ENCODE measurements around the gene ABHD17C.
A peak's percentile ranks its signal among the peaks of the same experiment; 100 is the strongest.

The ABHD17C gene

GRCh38 chr15:80768158-80768557 lies 73.0 kb downstream of the ABHD17C start:
- Histone ChIP-seq H3K27ac (ENCODE audit: low read length) (no peak overlapping the region), H3K27me3 (ENCODE audit: low read depth, low read length) (no peaks in the 10 kb centered on the region), H3K4me3 (ENCODE audit: low read depth in 1 of 2, low read length in 2 of 2) (no peak overlapping the region), H3K9me3 (ENCODE audit: control insufficient read depth in 1 of 2, low read length in 2 of 2) (no peaks in the 10 kb centered on the region), H3K4me1 (ENCODE audit: control insufficient read depth in 1 of 2, insufficient read depth in 2 of 2, low read length in 2 of 2) (no peaks in the 10 kb centered on the region), H3K36me3 (ENCODE audit: control insufficient read depth in 1 of 2, insufficient read depth in 2 of 2, low read length in 2 of 2) (no peaks in the 10 kb centered on the region)

- Histone ChIP-seq H3K4me3 (ENCODE audit: low read depth in 1 of 2, low read length in 2 of 2) (no peak overlapping the region), H3K27ac (ENCODE audit: low read length) (no peak overlapping the region), H3K4me1 (ENCODE audit: control insufficient read depth in 1 of 2, insufficient read depth in 2 of 2, low read length in 2 of 2) (no peaks in the 10 kb centered on the region), H3K9me3 (ENCODE audit: control insufficient read depth in 1 of 2, low read length in 2 of 2) (no peaks in the 10 kb centered on the region), H3K36me3 (ENCODE audit: control insufficient read depth in 1 of 2, insufficient read depth in 2 of 2, low read length in 2 of 2) (no peaks in the 10 kb centered on the region), H3K27me3 (ENCODE audit: low read depth, low read length) (no peaks in the 10 kb centered on the region)
Observed at GRCh38 chr15:80769153-80769828, 74.2 kb downstream of the ABHD17C start.

GRCh38 chr15:80769829-80770705 lies 75.0 kb downstream of the ABHD17C start:
- no peak overlapping the region for H3K4me3 ChIP-seq (ENCODE audit: low read depth in 1 of 2, low read length in 2 of 2)
- H3K9me3 ChIP-seq (ENCODE audit: control insufficient read depth in 1 of 2, low read length in 2 of 2), result no peaks in the 10 kb centered on the region
- H3K27ac ChIP-seq (ENCODE audit: low read length), result no peak overlapping the region
- H3K36me3 ChIP-seq (ENCODE audit: control insufficient read depth in 1 of 2, insufficient read depth in 2 of 2, low read length in 2 of 2), result no peaks in the 10 kb centered on the region
- H3K4me1 ChIP-seq (ENCODE audit: control insufficient read depth in 1 of 2, insufficient read depth in 2 of 2, low read length in 2 of 2), result no peaks in the 10 kb centered on the region
- no peaks in the 10 kb centered on the region for H3K27me3 ChIP-seq (ENCODE audit: low read depth, low read length)

- no peaks in the 10 kb centered on the region for H3K9me3 ChIP-seq (ENCODE audit: control insufficient read depth in 1 of 2, low read length in 2 of 2)
- H3K27ac ChIP-seq (ENCODE audit: low read length), result no peak overlapping the region
- peaks cover 0 to 16% of the 10 kb centered on the region in 2 donors for H3K4me1 ChIP-seq (ENCODE audit: control insufficient read depth in 1 of 2, insufficient read depth in 2 of 2, low read length in 2 of 2)
- no peaks in the 10 kb centered on the region for H3K27me3 ChIP-seq (ENCODE audit: low read depth, low read length)
- H3K4me3 ChIP-seq (ENCODE audit: low read depth in 1 of 2, low read length in 2 of 2), result no peak overlapping the region
- no peaks in the 10 kb centered on the region for H3K36me3 ChIP-seq (ENCODE audit: control insufficient read depth in 1 of 2, insufficient read depth in 2 of 2, low read length in 2 of 2)
Observed at GRCh38 chr15:80773122-80773551, 78.0 kb downstream of the ABHD17C start.

- no peaks in the 10 kb centered on the region for H3K36me3 ChIP-seq (ENCODE audit: control insufficient read depth in 1 of 2, insufficient read depth in 2 of 2, low read length in 2 of 2)
Observed at GRCh38 chr15:80773792-80774352, 78.8 kb downstream of the ABHD17C start.

GRCh38 chr15:80774486-80774885 lies 79.4 kb downstream of the ABHD17C start:
- Histone ChIP-seq H3K9me3 (ENCODE audit: control insufficient read depth in 1 of 2, low read length in 2 of 2) (no peaks in the 10 kb centered on the region), H3K27ac (ENCODE audit: low read length) (no peak overlapping the region), H3K36me3 (ENCODE audit: control insufficient read depth in 1 of 2, insufficient read depth in 2 of 2, low read length in 2 of 2) (no peaks in the 10 kb centered on the region), H3K4me3 (ENCODE audit: low read depth in 1 of 2, low read length in 2 of 2) (no peak overlapping the region), H3K4me1 (ENCODE audit: control insufficient read depth in 1 of 2, insufficient read depth in 2 of 2, low read length in 2 of 2) (peaks cover 0 to 21% of the 10 kb centered on the region in 2 donors), H3K27me3 (ENCODE audit: low read depth, low read length) (no peaks in the 10 kb centered on the region)

More at GRCh38 chr15:80773792-80774352, 78.8 kb downstream of the ABHD17C start:
- H3K27ac ChIP-seq (ENCODE audit: low read length), result no peak overlapping the region
- no peak overlapping the region for H3K4me3 ChIP-seq (ENCODE audit: low read depth in 1 of 2, low read length in 2 of 2)
- H3K4me1 ChIP-seq (ENCODE audit: control insufficient read depth in 1 of 2, insufficient read depth in 2 of 2, low read length in 2 of 2), result peaks cover 0 to 16% of the 10 kb centered on the region in 2 donors
- H3K9me3 ChIP-seq (ENCODE audit: control insufficient read depth in 1 of 2, low read length in 2 of 2), result no peaks in the 10 kb centered on the region
- no peaks in the 10 kb centered on the region for H3K27me3 ChIP-seq (ENCODE audit: low read depth, low read length)

- Histone ChIP-seq H3K9me3 (ENCODE audit: control insufficient read depth in 1 of 2, low read length in 2 of 2) (no peaks in the 10 kb centered on the region), H3K27me3 (ENCODE audit: low read depth, low read length) (peaks cover 6% of the 10 kb centered on the region), H3K27ac (ENCODE audit: low read length) (no peak overlapping the region), H3K4me1 (ENCODE audit: control insufficient read depth in 1 of 2, insufficient read depth in 2 of 2, low read length in 2 of 2) (peaks cover 0 to 29% of the 10 kb centered on the region in 2 donors), H3K4me3 (ENCODE audit: low read depth in 1 of 2, low read length in 2 of 2) (no peak overlapping the region), H3K36me3 (ENCODE audit: control insufficient read depth in 1 of 2, insufficient read depth in 2 of 2, low read length in 2 of 2) (no peaks in the 10 kb centered on the region)
Observed at GRCh38 chr15:80775338-80775737, 80.2 kb downstream of the ABHD17C start.

- H3K9me3 ChIP-seq (ENCODE audit: control insufficient read depth in 1 of 2, low read length in 2 of 2), result no peaks in the 10 kb centered on the region
- H3K27ac ChIP-seq (ENCODE audit: low read length), result no peak overlapping the region
- peaks cover 7% of the 10 kb centered on the region for H3K27me3 ChIP-seq (ENCODE audit: low read depth, low read length)
- H3K4me1 ChIP-seq (ENCODE audit: control insufficient read depth in 1 of 2, insufficient read depth in 2 of 2, low read length in 2 of 2), result peaks cover 0 to 36% of the 10 kb centered on the region in 2 donors
- H3K4me3 ChIP-seq (ENCODE audit: low read depth in 1 of 2, low read length in 2 of 2), result no peak overlapping the region
- no peaks in the 10 kb centered on the region for H3K36me3 ChIP-seq (ENCODE audit: control insufficient read depth in 1 of 2, insufficient read depth in 2 of 2, low read length in 2 of 2)
Observed at GRCh38 chr15:80776420-80777045, 81.4 kb downstream of the ABHD17C start.

- Histone ChIP-seq H3K9me3 (ENCODE audit: control insufficient read depth in 1 of 2, low read length in 2 of 2) (no peaks in the 10 kb centered on the region), H3K27ac (ENCODE audit: low read length) (no peak overlapping the region), H3K36me3 (ENCODE audit: control insufficient read depth in 1 of 2, insufficient read depth in 2 of 2, low read length in 2 of 2) (no peaks in the 10 kb centered on the region), H3K4me1 (ENCODE audit: control insufficient read depth in 1 of 2, insufficient read depth in 2 of 2, low read length in 2 of 2) (peaks cover 0 to 36% of the 10 kb centered on the region in 2 donors), H3K4me3 (ENCODE audit: low read depth in 1 of 2, low read length in 2 of 2) (no peak overlapping the region), H3K27me3 (ENCODE audit: low read depth, low read length) (peaks cover 7% of the 10 kb centered on the region)
Observed at GRCh38 chr15:80777137-80777536, 82.0 kb downstream of the ABHD17C start.

- Histone ChIP-seq H3K9me3 (ENCODE audit: control insufficient read depth in 1 of 2, low read length in 2 of 2) (no peaks in the 10 kb centered on the region), H3K36me3 (ENCODE audit: control insufficient read depth in 1 of 2, insufficient read depth in 2 of 2, low read length in 2 of 2) (no peaks in the 10 kb centered on the region), H3K4me1 (ENCODE audit: control insufficient read depth in 1 of 2, insufficient read depth in 2 of 2, low read length in 2 of 2) (peaks cover 0 to 36% of the 10 kb centered on the region in 2 donors), H3K27me3 (ENCODE audit: low read depth, low read length) (peaks cover 7% of the 10 kb centered on the region), H3K4me3 (ENCODE audit: low read depth in 1 of 2, low read length in 2 of 2) (peak overlapping the region in 1 of 2 donors; percentile 51), H3K27ac (ENCODE audit: low read length) (no peak overlapping the region)
Observed at GRCh38 chr15:80777826-80778620, 82.9 kb downstream of the ABHD17C start.

Measured in muscle layer of duodenum (tissue), 2 donors.